Fibroblast of skin of back (primary cell): ENCODE data around the gene RPS21.

ENCODE experiments used
- DNase-seq: peaks from one replicate; pipeline ENCODE4 v3.0.0-alpha.2; 2013

Gene RPS21

DNA sequence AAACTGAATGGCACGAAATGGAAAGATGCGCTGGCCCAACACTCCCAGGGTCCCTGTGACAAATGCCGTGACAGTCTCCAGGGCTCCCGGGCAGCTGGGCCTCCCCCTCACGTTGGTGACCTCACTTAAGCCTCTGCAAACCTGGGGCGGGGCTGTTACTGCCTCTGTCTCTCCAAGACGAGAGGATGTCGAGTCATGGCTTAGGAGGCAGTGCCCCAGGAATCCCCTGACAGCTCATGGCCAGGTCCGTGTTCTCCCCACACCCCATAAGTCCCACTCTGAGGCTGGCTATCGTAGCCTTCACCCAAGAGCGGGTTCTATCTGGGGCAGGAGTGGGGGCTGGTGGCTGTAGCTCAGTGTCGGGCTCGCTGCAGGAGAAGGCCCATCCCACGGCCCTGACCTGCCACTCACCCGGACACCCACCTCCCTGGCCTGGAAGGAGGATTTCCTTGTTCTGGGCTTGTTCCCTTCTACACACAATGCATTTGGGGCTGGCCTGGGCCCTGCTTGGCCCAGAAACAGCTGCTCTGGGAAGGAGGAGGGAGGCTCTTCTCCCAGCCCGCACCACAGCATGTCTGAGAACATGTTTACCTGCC lies 5.6 kb upstream of the RPS21 start:
- peak; percentile 83 for DNase-seq

DNA sequence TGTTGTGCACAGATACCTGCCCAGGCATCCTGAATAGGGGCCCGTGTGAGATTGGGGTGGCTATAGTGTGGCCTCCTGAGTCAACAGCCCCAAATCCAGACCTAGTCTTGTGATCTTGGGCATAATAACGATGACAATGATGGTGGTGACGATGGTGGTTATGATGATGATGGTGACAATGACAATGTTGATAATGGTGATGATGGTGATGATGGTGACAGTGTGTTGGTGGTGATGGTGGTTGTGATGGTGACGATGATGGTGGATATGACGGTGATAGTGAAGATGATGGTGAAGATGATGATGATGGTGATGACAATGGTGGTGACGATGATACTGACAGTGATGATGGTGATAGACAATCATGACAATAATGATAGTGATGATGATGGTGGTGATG lies 5.1 kb upstream of the RPS21 start:
- no peak for DNase-seq

- DNase-seq = peak; percentile 71
Measured at GRCh38 chr20:62382306-62383198, 4.4 kb upstream of the RPS21 start.

DNA sequence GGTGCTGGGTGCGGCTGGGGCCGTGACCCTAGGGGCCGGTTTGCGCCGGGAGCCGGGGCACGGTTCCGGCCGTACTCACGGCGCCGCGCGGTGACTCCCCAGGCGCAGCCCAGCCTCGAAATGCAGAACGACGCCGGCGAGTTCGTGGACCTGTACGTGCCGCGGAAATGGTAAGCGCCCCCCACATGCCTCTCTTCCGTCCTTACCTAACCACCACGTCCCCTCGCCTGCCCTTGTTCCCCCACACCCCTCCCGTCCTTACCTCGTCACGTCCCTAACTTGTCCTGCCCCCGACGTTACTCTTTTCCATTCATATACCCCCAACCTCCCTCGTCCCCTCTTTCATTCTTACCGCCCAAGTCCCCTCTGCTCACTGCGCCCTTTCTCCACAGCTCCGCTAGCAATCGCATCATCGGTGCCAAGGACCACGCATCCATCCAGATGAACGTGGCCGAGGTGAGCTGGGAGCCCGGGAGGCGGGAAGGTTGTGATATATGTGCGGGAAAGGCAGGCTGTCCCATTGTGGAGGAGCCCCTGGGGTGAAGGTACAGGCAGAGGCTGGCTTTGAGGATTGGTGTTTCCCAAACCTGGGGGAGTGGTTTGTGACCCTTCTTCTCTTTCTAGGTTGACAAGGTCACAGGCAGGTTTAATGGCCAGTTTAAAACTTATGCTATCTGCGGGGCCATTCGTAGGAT lies 463 bp downstream of the RPS21 start:
- no peak for DNase-seq

DNA sequence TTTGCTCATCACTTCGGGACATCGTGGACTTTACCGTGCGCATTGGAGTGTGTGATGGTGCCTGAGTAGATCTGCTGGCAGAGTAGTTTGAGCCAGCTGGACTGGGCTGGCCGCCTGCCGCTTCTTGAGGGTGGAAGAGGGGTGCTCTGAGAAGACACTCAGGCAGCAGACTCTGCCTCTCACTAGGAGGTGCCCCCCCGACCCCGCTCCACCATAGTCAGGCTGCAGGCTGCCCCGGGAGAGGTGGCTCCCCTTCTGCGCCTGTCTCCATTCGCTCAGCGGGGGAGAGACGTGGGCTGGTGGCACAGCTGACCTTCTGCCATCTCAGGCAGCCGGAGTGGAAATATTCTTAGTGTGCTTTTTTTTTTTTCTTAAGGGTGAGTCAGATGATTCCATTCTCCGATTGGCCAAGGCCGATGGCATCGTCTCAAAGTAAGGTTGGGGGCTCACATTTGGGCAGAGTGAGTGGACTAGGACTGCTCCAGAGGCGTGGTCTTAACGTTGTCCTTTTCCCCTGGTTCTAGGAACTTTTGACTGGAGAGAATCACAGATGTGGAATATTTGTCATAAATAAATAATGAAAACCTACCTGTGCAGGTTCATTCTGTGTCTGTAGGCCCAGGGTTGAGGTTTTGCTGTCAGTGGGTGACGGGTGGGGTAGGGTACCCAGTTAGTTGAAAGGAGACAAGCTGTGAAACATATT lies 1.2 kb downstream of the RPS21 start:
- DNase-seq = no peak

GRCh38 chr20:62388839-62389600 lies 2.1 kb downstream of the RPS21 start:
- no peak for DNase-seq

DNA sequence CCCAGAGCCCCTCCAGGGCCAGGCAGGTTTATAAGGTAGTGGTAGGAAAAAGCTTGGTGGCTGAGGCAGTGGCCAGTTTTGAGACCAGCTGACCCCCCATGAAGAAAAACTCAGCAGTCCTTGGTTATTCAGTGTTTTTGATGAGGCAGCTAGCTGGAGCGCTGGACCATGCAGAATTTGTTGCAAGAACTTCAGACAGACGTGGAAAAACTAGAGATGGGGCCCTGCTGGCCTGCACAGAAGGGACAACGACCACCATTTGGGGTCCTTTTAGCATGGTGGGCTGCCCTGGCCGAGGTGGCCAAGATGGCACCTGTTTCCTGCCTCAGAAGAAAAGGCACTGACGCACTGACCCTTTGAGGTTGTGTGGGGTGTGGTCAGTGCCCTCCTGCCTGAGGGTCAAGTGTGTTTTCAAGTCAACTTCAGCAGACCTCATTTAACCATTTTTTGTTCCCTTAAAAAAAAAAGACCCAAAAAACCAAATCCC lies 2.7 kb downstream of the RPS21 start:
- DNase-seq = no peak

- no peak for DNase-seq
Measured at GRCh38 chr20:62390317-62391164, 3.6 kb downstream of the RPS21 start.

GRCh38 chr20:62391165-62392076 lies 4.5 kb downstream of the RPS21 start:
- no peak for DNase-seq

- no peak for DNase-seq
Measured at GRCh38 chr20:62392077-62392418, 5.1 kb downstream of the RPS21 start.

- no peak for DNase-seq
Measured at GRCh38 chr20:62392621-62393334, 5.9 kb downstream of the RPS21 start.

- no peak for DNase-seq
Measured at GRCh38 chr20:62393335-62393665, 6.4 kb downstream of the RPS21 start.

- no peak for DNase-seq
Measured at GRCh38 chr20:62393830-62394229, 6.9 kb downstream of the RPS21 start.

DNA sequence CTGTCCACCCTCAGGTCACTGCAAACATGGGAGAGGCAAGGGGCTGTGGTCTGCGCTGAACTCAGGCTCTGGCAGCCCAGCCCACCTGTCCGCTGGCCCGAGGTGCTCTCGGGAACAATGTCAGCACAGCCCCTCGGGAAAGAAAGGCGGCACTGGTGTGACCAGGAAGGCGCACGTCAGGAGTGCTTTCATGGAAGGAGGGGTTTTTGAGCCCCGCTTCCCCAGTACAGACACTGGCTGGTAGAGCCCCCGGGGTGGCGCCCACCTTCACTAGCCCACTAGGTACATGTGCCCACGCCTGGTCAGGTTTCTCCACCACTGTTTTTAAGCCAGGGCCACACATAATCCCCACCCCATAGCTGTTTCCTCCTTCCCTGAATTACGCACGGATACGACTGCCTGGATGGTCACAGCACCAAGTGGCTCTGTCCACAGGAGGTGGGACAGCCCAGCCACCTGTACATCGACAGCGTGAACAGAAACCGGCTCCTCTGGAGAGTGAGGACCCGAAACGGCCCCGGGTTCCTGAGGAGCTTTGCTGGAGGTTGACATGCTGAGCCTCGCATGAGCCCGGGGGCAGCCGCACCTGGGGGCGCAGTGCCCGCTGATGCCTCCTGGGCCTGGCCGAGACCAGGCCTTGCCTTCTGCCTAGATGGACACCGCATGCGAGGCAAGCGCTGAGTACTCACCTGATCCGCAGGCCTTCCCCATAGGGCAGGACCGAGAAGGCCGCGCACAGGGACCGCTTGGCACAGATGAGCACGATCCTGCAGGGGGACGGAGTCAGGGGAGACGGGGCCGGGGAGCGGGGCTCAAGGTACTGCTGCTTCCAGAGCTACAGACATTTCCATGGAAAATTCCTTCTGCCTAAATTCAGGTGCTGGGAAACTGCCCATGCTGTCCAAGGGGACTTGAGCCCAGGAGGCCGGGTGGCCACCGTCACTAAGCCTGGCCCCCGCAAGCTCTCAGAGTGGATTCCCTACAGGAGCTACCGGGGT lies 7.6 kb downstream of the RPS21 start:
- no peak for DNase-seq

- DNase-seq = no peak
Measured at GRCh38 chr20:62395311-62396242, 8.7 kb downstream of the RPS21 start.

DNA sequence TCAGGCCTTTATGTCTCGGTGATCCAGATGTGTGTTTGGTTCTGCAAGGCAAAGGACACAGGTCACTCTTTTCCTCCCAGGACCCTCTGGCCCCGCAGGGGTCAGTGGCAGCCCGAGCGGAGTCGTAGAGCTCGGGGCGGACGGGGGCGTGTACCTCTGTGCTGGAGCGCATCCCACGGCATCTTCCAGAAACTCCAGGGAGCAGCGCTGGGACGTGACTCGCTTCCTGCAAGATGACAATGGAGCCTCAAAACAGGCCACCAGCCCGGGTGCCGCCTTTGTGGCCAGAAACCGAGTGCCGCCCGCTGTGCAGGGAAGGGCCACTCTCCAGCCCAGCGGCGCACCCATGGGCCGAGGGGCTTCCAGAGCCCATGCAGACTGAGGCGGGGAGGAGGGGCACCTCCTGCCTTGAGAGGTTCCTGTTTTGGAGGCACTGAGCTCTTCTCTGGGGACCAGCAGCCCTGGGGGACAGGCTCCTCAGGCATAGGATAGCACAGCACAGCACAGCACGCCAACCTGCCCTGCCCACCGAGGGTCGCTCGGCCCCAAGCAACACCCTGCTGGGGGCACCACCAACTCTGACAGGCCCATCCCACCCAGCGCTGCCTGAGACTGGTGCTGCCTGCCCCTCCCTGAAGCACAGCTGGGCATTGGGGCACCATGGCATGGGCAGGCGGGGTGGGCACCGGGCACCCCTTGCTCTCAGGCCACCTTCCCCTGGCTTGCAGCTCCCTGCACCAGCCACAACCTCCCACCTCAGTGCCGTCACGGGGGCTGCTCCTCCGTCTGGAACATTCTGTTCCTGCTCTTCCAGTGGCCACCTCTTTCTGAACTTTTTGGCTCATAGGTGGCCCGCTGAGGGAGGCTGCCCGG lies 9.7 kb downstream of the RPS21 start:
- no peak for DNase-seq
